ENCODE results near the gene SAMD13.

The SAMD13 gene

GRCh38 chr1:84298328-84298683, 3.2 kb upstream of the SAMD13 start:
- H3K27ac ChIP-seq: peak overlapping the region; percentile 64
- TF ChIP-seq CTCF (IDR thresholded peaks at IDR 0.05; ENCODE audit: low read depth, low read length): no peak
- H3K9me3 ChIP-seq (ENCODE audit: severe bottlenecking): no peaks in the 10 kb centered on the region
- H3K36me3 ChIP-seq: no peaks in the 10 kb centered on the region
- peak; percentile 55 for DNase-seq
- H3K27me3 ChIP-seq (ENCODE audit: insufficient read depth, low read depth, severe bottlenecking): no peaks in the 10 kb centered on the region
- H3K4me3 ChIP-seq (ENCODE audit: low read depth, low read length): peak overlapping the region; percentile 65

GRCh38 chr1:84298684-84299535, 2.6 kb upstream of the SAMD13 start:
- no peaks in the 10 kb centered on the region for H3K9me3 ChIP-seq (ENCODE audit: severe bottlenecking)
- H3K4me3 ChIP-seq (ENCODE audit: low read depth, low read length): peak overlapping the region; percentile 65
- DNase-seq: peak; percentile 37
- no peak for TF ChIP-seq CTCF (IDR thresholded peaks at IDR 0.05; ENCODE audit: low read depth, low read length)
- peak overlapping the region; percentile 64 for H3K27ac ChIP-seq
- no peaks in the 10 kb centered on the region for H3K27me3 ChIP-seq (ENCODE audit: insufficient read depth, low read depth, severe bottlenecking)
- no peaks in the 10 kb centered on the region for H3K36me3 ChIP-seq

- no peaks in the 10 kb centered on the region for H3K9me3 ChIP-seq (ENCODE audit: severe bottlenecking)
- no peak for DNase-seq
- TF ChIP-seq CTCF (IDR thresholded peaks at IDR 0.05; ENCODE audit: low read depth, low read length): no peak
- H3K36me3 ChIP-seq: no peaks in the 10 kb centered on the region
- H3K4me3 ChIP-seq (ENCODE audit: low read depth, low read length): no peak overlapping the region; the same call in 1 of the 2 replicates
- no peaks in the 10 kb centered on the region for H3K27me3 ChIP-seq (ENCODE audit: insufficient read depth, low read depth, severe bottlenecking)
- H3K27ac ChIP-seq: no peak overlapping the region
Observed at GRCh38 chr1:84299536-84300170, 1.9 kb upstream of the SAMD13 start.

- DNase-seq: no peak
- Histone ChIP-seq H3K27me3 (ENCODE audit: insufficient read depth, low read depth, severe bottlenecking) (no peaks in the 10 kb centered on the region), H3K27ac (no peak overlapping the region), H3K36me3 (no peaks in the 10 kb centered on the region), H3K9me3 (ENCODE audit: severe bottlenecking) (no peaks in the 10 kb centered on the region), H3K4me3 (ENCODE audit: low read depth, low read length) (no peak overlapping the region)
- no peak for TF ChIP-seq CTCF (IDR thresholded peaks at IDR 0.05; ENCODE audit: low read depth, low read length)
Observed at GRCh38 chr1:84300501-84300900, 1.0 kb upstream of the SAMD13 start.

GRCh38 chr1:84301785-84302385, 377 bp downstream of the SAMD13 start:
- Histone ChIP-seq H3K27ac (peak overlapping the region; percentile 30), H3K36me3 (no peaks in the 10 kb centered on the region), H3K9me3 (ENCODE audit: severe bottlenecking) (no peaks in the 10 kb centered on the region), H3K27me3 (ENCODE audit: insufficient read depth, low read depth, severe bottlenecking) (no peaks in the 10 kb centered on the region), H3K4me3 (ENCODE audit: low read depth, low read length) (peak overlapping the region; percentile 7; the same call in 1 of the 2 replicates)
- TF ChIP-seq CTCF (IDR thresholded peaks at IDR 0.05; ENCODE audit: low read depth, low read length): no peak
- no peak for DNase-seq

All from WERI-Rb-1 (cell line).